Measurements from ENCODE around the gene SYMPK.

The SYMPK gene

DNA sequence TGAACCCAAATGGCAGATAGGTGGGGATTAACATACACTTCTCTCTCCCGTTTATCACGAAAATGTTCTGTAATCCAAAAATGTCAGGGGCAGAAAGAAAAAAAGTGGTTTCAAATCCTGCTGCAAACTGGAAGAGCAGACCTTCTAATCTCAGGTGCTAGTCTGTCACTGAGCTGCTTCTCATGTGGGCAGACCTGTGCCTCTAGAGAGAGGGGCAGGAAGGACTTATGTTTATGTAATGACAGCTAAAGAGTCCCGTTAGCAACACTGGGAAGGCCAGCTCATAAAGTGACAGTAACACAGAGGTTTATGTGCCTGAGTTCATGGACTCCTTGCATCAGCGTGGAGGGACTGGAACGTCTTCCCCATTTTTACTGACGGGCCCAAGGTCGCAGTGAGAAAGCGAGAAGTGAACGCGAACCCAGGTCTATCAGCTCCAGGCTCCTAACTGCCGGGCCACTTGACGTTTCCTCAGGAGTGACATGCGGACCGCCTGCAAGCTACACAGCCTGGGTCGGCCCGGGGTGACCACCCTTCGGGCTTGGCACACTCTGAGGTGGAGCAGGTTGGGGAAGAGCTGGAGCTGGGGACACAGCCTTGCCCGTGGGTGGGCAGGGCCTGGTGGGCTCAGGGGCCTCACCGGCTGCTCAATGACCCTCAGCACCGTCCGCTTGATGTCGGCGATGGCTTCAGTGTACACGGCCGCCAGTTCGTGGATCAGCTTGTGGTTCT lies 38.2 kb downstream of the SYMPK start:
- no peak for DNase-seq

- DNase-seq, result no peak
Measured at GRCh38 chr19:45824041-45824471, 38.9 kb downstream of the SYMPK start.

DNA sequence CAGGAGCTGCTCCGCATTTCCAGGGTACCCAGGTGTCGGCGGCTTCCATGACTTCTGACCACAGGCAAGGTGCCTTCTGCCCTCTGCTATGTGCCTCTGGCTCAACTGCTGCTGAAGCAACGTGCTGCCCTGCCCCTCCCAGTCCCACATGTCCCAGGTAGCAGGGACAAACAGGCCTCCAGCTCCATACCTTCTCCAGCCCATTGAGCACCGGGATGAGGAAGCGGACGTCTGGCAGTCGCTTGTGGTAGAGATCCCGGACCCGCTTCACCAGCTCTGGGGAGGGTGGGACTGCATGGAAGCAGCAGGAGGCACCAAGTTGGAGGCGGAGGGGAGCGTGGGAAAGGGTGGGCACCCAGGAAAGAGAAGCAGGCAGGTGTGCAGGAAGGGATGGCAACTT lies 39.8 kb downstream of the SYMPK start:
- DNase-seq, result no peak

DNA sequence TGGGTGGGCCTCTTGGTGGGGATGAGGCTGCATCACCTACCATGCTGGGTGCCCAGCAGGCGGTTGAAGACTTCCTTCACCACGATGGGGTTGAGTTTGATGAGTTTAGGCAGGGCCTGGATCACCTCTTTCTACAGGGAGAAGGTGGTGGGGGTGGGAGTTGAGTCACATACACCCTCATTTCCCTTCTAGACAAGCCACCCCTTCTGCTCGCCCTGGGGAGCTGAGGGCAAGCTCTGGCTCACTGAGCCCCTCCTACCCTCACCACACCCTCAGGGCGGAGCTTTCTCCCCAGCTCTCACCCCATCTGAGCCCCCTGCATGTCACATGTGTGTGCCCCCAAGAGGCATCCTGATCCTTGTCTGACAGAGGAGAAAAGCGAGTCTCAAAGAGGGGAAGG lies 40.2 kb downstream of the SYMPK start:
- no peak for DNase-seq

- DNase-seq, result no peak
Measured at GRCh38 chr19:45821570-45821969, 41.4 kb downstream of the SYMPK start.

GRCh38 chr19:45821103-45821521 lies 41.8 kb downstream of the SYMPK start:
- no peak for DNase-seq

- no peak for DNase-seq
Measured at GRCh38 chr19:45820413-45821102, 42.4 kb downstream of the SYMPK start.

- no peak for DNase-seq
Measured at GRCh38 chr19:45819769-45820168, 43.2 kb downstream of the SYMPK start.

DNA sequence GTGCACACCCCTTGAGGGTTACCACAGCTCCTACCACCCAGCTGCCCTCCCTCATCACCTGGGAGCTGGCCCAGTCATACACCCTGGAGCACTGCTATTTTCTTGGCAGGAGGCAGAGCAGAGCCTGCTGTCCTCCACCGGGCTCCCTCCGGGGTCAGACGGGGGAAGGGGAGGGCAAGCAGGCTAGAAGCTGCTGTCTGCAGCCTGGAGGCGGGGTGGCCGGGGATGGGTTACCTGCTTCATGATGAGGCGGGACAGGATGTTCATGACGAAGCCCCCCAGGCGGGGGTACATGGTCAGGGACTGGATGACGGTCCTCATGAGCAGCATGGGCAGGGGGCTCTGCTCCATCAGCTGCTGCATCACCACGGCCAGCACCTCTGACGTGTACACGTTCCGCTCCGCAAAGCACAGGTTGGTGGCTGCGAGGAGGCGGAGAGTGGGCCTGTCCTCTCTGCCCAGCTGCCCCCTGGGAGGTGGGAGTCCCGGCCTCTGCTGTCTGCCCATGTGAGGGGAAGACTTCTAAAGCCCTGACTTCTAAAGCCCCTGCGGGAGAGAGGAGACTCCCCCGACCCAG lies 45.1 kb downstream of the SYMPK start:
- DNase-seq, result no peak

GRCh38 chr19:45817010-45817724 lies 45.8 kb downstream of the SYMPK start:
- peak; percentile 96 for DNase-seq

DNA sequence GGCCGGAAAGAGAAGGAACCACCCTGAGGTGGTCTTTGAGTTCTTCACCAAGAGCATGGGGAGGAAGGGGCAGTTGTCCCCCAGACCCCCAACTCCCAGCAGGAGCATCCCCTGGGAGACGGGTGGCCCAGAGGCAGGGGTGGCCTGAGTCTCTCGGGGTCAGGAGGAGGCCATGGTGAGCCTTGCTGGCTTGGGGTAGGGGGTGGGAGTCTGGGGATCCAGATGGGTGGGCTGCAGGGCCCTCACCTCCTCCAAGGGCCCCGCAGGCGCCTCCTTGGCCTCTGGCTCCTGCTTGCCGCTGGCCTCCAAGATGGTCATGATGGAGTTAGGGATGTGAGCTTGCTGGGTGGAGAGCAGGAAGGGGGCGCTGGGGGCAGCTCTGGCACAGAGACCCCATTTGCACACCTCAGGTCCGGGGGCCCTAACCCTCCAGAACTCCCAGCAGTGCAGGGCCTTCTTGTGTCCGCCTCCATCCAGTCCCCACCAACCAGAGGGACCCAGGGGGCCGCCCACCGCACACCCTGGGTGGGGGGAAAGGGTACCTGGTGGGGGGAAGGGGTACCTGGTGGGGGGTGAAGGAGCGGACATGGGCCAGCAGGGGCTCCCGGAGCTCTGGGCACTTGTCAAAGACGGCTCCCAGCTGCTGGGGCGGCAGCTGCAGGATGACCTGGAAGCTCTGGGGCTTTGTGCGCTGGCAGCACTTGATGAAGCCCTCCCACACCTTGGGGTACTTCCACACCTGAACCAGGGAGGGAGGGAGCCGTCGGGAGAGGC lies 46.5 kb downstream of the SYMPK start:
- no peak for DNase-seq

- DNase-seq, result no peak
Measured at GRCh38 chr19:45815481-45816216, 47.3 kb downstream of the SYMPK start.

GRCh38 chr19:45814851-45815480 lies 48.0 kb downstream of the SYMPK start, which contains the start of gene RSPH6A:
RSPH6A (minus strand) TSS chr19:45815308; CDS start chr19:45815176, 132 bp downstream.
- DNase-seq, result no peak

DNA sequence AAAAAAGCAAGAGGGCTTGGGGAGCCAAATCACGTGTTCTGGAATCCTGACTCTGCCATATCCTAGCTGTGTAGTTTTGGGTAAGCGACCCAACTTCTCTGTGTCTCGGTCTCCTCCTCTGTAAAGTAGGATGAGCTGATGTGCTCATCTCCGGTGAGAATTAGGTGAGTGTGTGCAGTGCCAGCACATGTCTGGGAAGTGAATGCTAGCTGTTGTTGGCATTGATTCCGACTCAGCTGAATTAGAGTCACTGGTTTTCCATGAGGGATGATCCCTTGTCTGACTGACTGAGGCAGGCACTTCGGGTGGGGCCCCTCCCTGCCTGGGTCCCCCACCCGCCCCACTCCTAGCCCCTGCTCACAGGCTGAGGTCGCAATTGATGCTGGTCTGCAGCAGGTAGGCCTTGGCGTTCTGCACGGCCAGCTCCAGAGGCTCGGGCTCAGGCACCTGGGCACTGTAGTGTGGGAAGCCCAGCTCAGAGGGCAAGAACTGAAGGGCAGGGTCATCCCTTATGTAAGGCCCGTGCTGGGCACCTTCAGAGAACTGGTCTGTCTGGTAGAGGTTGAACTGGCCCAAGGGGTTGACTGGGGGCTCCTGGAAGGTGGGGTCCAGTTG lies 48.7 kb downstream of the SYMPK start:
- no peak for DNase-seq

DNA sequence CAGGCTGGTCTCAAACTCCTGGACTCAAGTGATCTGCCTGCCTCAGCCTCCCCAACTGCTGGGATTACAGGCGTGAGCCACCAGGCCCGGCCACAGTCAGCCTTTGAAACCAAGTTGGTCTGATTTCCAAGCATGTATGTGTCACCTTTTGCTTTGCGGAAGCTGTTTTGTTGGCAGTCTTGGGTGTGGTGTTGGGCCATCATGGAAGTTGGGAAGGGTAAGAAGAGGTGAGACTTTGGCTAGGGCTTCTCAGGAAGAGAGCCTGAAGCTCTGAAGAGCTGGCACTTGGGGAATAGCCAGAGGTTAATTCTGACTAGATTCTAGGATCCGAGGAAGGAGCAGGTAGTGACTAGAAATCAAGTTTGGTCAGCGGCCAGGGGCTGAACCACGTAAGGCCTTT lies 50.6 kb downstream of the SYMPK start:
- DNase-seq, result no peak

- DNase-seq, result no peak
Measured at GRCh38 chr19:45809643-45810159, 53.2 kb downstream of the SYMPK start.

GRCh38 chr19:45805719-45806118 lies 57.2 kb downstream of the SYMPK start:
- no peak for DNase-seq

GRCh38 chr19:45804959-45805230 lies 58.1 kb downstream of the SYMPK start:
- no peak for DNase-seq

GRCh38 chr19:45804140-45804958 lies 58.6 kb downstream of the SYMPK start:
- DNase-seq, result no peak

GRCh38 chr19:45801603-45802175 lies 61.3 kb downstream of the SYMPK start:
- no peak for DNase-seq
